ENCODE data around the gene RNF217.
"Not testable (repeated sequence)": the region's sequence is repeated elsewhere in the genome, so short reads cannot be mapped to it uniquely, and the experiment has no call there.

RNF217 gene

DNA sequence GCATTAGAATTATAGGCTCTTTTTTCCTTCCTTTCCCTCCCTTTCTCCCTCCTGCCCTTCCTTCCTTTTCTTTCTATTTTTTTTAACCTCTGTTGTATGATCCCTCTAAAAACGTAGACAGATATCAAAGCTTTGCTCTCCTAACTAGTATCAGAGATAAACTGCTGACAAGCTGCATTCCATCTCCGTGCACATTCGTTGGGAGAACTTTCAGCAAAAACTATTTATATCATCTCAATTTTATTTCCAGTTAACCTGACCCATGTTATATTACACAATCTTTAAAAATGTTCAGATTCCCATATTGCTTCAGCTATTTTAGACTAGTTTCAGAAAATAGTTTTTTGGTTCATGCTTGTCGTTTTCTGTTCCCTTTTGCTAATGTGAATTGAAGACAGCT lies 47.3 kb downstream of the RNF217 start:
- in situ Hi-C loops (cut with HindIII; ENCODE audit: low sequenced_read_pairs), result no loop called here

DNA sequence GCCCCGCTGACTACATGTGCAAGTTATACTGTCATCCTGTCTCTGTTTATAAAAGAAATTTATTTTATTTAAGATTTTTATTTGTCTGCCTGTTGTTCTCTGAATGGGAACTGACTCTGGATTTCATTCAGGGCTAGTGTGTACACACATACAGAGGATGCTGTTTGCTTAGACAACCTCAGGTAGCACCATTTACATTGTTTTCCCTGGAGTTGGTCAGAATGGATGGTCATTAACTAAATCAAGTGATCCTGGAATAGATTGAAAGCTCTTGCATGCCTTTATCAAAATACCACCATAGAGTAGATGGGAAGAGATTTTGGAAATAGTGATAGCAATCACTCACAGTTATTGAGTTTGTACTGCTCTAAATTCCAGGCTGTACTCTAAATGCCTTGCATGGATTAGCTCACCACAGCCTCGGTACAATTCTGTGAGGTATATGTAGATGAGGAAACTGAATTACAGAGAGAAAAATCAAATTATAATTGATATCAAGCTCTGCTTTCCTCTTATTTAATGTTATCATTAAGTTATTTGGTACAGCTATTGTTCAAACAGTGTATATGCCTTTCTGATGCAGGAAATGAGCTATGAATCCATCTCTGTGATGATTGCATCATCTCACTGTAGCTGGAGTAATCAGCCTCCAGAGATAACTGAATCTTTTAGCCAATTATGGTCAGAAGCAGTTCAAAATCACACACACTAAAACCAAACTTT lies 51.9 kb downstream of the RNF217 start:
- in situ Hi-C loops (cut with HindIII; ENCODE audit: low sequenced_read_pairs), result no loop called here

DNA sequence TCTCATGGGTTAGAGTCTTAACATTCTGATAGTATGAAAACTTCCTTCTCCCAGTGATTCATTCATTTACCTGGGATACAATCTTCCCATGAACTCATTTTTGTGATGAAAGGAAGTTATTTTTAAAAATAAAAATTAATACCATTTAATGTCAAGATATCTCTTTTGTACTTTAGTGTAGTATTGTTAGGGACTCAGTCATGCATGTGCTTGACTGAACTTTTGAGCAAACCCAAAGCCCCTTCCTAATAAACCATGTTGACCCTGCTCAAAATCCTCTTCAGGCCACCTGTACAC lies 52.4 kb downstream of the RNF217 start:
- in situ Hi-C loops (cut with HindIII; ENCODE audit: low sequenced_read_pairs), result no loop called here

DNA sequence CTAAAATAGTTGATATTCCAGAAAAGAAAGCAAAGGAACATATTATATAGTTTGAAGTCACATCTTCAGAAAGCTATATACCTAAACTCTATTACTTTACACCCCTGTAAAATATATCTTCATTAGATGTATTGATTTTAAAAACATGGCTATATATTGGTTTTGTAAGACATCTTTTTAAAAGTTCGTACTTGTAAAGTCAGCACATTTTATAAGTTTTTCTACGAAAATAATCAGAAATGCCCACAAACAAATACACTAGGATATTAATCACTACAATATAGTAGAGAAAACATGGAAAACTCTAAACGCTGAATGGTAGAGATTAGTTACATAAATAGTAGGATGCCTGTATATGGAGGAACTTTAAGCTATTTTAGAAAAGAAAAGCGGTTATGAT lies 52.9 kb downstream of the RNF217 start:
- in situ Hi-C loops (cut with HindIII; ENCODE audit: low sequenced_read_pairs), result no loop called here

DNA sequence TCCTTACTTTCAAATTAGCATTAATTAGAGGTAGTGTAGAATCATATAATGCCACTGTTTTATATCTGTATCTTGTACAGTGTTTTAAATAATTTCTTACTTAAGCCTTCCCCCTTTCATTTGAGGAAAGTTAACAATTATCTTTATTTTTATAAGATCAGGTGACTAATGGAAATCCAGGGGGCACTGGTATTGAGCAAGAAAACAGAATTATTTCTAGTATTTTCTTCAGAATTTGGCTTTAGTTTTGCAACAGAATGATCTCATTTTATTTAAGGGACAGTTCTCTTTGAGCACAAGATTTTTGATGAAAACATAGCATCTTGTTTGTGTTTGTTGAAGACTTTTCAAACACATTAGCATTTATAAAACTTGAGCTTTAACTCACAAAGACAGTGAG lies 55.9 kb downstream of the RNF217 start:
- in situ Hi-C loops (cut with HindIII; ENCODE audit: low sequenced_read_pairs), result no loop called here

DNA sequence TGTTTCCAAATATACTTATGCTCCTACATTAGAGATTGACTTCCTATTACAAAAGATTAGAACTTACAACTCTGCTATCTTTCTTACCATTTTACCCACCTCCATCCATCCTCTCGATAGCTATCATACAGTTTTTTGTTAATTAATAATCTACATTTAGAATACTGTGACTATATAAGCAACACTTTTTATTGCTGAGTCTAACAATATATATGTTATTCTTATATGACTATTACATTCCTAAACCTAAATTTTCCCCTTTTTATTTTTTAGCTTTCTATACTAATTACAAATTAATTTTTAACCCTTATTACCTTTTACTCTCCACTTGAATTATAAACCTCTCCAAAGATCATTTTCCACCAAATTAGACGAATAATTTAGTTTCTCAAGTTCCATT lies 57.0 kb downstream of the RNF217 start:
- in situ Hi-C loops (cut with HindIII; ENCODE audit: low sequenced_read_pairs), result no loop called here

DNA sequence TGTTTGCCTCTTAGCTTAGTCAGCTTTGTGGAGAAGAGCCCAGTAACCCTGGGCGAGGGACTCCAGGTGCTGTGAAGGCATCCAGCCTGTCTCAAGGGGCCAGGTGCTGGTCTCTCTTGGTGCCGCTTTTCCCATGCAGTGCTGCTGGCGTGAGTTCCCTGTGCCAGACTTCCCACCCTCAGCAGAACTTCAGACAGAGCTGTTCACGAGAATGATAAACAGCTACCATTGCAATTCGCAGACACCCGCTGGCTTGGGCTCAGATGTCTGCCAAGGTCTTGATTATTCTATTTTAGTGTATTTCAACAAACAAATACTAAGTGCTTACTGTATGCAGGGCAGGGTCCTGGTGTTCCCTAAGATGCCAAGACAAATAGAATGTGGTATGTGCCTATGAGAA lies 57.7 kb downstream of the RNF217 start:
- in situ Hi-C loops (cut with HindIII; ENCODE audit: low sequenced_read_pairs), result no loop called here

DNA sequence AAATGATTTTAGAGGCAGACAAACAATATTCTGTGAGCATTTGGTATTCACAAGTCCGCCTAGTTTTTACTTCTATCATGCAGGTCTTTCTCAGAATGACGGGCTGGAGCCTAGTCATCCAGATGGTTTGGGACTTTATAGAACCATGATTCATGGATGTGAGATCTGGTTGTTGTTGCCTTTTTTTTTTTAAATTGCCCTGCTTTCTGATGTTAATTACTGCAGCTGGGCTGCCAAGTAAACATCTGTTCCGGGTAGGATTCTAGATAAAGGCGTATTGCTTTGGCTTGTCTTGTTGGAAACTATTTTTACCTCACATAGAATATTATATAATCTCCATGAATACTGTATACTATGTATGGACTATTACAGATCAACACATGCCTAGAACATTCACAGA lies 58.1 kb downstream of the RNF217 start:
- in situ Hi-C loops (cut with HindIII; ENCODE audit: low sequenced_read_pairs), result no loop called here

DNA sequence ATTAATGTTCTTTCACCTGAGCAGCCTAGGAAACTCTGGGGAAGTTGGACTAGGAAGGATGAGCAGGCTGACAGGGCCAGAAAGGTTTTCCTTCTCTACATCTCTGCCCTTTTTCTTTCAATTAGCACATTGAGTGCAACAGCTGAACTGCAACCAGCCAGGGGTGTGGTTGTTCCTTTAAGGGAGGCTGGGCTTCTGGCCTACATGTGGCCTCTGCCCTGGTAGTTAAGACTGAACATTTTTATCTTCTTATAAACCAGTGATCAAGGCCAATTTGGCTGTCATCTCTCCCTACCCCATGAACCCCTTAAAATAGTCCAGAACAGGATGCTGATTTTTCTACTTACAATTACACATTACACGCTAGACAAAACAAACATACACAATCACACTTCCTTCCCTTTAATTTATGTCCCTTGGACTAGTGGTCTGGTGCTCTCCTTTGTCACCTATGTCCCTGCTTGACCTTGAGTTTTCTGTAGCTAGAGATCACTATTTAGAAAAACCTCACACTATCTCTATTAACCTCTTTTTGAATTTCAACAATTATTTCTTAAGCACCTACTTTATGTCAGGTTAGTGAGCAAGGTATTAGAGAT lies 60.3 kb downstream of the RNF217 start:
- in situ Hi-C loops (cut with HindIII; ENCODE audit: low sequenced_read_pairs), result no loop called here

DNA sequence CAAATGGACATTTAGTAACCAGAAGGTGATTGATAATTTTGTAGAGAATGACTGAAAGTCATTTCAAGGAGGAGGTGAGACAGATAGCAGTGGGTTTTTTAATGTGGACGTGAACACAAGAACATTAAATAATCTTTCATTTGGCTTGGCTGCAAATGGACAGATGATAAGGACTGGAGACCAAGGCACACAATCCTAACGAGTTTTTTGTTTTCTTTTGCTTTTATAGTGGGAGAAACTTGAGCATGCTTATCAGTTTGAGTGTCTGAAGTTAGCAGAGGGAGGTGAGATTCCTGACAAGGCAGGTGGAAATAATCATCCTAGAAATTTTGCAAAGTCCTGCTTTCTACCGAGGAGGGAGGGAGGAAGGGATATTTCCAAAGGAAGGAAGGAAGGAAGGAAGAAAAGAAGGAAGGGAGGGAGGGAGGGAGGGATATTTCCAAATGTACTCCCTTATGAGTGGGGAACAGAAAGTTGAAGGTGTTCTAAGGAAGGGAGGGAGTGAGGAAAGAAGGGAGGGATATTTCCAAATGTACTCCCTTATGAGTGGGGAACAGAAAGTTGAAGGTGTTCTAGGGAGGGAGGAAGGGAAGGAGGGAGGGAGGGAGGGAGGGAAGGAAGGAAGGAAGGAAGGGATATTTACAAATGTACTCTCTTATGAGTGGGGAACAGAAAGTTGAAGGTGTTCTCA lies 63.1 kb downstream of the RNF217 start:
- in situ Hi-C loops (cut with HindIII; ENCODE audit: low sequenced_read_pairs), result no loop called here

DNA sequence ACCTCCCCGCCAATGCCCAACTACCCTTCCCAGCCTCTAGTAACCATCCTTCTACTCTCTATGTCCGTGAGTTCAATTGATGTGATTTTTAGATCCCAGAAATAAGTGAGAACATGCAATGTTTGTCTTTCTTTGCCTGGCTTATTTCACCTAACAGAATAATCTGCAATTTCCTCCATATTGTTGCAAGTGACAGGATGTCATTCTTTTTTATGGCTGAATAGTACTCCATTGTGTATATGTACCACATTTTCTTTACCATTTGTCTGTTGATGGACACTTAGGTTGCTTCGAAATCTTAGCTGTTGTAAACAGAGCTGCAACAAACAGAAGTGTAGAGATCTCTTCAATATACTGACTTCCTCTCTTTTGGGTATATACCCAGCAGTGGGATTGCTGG lies 65.0 kb downstream of the RNF217 start:
- in situ Hi-C loops (cut with HindIII; ENCODE audit: low sequenced_read_pairs), result no loop called here

DNA sequence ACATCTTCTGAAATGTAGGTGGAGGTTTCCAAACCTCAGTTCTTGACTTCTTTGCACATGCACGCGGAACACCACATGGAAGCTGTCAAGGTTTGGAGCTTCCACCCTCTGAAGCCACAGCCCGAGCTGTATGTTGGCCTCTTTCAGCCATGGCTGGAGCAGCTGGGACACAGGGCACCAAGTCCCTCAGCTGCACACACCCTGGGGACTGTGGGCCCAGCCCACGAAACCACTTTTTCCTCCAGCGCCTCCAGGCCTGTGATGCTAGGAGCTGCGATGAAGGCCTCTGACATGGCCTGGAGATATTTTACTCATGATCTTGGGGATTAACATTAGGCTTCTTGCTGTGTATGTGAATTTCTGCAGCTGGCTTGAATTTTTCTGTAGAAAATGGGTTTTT lies 68.7 kb downstream of the RNF217 start:
- in situ Hi-C loops (cut with HindIII; ENCODE audit: low sequenced_read_pairs), result no loop called here

DNA sequence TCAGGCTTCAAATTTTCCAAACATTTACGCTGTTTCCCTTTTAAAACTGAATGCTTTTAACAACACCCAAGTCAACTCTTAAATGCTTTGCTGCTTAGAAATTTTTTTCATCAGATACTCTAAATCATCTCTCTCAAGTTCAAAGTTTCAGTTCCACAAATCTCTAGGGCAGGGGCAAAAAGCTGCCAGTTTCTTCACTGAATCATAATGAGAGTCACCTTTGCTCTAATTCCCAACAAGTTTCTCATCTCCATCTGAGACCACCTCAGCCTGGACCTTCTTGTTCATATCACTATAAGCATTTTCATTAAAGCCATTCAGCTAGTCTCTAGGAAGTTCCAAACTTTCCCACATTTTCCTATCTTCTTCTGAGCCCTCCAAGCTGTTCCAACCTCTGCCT lies 69.1 kb downstream of the RNF217 start:
- in situ Hi-C loops (cut with HindIII; ENCODE audit: low sequenced_read_pairs), result no loop called here

DNA sequence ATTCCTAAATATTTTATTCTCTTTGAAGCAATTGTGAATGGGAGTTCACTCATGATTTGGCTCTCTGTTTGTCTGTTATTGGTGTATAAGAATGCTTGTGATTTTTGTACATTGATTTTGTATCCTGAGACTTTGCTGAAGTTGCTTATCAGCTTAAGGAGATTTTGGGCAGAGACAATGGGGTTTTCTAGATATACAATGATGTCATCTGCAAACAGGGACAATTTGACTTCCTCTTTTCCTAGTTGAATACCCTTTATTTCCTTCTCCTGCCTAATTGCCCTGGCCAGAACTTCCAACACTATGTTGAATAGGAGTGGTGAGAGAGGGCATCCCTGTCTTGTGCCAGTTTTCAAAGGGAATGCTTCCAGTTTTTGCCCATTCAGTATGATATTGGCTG lies 72.7 kb downstream of the RNF217 start:
- in situ Hi-C loops (cut with HindIII; ENCODE audit: low sequenced_read_pairs), result not testable (repeated sequence)

DNA sequence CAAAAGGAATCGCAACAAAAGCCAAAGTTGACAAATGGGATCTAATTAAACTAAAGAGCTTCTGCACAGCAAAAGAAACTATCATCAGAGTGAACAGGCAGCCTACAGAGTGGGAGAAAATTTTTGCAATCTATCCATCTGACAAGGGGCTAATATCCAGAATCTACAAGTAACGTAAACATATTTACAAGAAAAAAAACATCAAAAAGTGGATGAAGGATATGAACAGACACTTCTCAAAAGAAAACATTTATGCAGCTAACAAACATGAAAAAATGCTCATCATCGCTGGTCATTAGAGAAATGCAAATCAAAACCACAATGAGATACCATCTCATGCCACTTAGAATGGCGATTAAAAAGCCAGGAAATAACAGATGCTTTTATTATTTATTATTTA lies 74.2 kb downstream of the RNF217 start:
- in situ Hi-C loops (cut with HindIII; ENCODE audit: low sequenced_read_pairs), result not testable (repeated sequence)

DNA sequence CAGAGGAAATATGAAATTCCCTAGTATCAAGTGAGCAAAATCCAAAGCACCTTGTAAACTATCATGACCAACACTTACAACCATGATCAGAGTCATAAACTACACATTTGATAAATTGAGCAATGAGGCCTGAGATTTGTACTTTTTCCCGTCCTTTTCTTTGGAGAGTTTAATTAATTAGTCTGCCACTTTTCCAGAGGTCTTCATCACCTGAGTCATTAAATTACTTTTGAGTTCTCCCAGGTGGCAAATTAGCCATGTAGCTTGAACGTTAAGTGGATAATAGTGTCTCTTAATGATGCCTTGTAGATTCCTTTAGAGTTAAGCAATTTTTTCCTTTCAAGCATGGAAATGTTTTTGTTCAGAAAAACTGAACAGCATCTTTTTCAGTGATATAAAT lies 75.6 kb downstream of the RNF217 start:
- in situ Hi-C loops (cut with HindIII; ENCODE audit: low sequenced_read_pairs), result no loop called here

DNA sequence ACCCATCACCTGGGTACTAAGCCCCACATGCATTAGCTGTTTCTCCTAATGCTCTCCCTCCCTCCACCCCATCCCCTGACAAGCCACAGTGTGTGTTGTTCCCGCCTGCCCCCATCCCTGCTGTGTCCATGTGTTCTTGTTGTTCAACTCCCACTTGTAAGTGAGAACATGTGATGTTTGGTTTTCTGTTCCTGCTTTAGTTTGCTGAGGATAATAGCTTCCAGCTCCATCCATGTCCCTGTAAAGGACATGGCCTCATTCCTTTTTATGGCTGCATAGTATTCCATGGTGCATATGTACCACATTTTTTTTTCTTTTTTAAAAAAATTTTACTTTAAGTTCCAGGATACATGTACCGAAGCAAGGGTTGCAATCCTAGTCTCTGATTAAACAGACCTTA lies 76.7 kb downstream of the RNF217 start:
- in situ Hi-C loops (cut with HindIII; ENCODE audit: low sequenced_read_pairs), result no loop called here

DNA sequence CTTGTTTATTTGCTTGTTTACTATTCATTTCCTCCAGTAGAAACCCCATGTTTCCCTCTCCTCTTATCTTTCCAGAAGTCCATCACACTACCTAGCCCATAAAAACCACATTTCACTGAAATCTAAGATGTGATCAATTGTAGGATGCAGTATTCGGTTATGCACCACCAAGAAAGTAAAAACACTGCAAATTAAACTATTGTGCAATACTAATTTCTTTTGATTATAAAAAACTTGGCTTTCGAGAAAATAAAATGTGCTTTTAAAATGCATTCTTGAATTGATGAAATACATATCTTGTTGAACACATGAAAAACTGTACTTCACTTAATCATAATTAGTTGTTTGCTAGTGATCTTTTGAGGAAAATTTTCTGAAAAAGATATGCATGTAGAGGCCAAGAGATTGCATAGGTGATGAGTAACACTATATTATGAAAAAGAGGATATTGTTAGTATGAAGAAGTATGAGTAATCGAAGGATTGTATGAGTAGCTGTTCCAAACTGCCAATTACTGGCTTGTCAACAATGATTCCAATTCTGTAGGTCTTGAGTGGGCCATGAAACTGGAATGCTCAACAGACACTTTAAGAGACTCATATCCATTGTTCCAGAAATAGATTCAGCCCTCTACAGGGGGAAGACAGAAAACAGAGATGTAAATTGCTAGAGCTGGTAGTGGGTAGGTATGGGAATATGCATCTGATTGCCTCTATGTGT lies 79.7 kb downstream of the RNF217 start:
- in situ Hi-C loops (cut with HindIII; ENCODE audit: low sequenced_read_pairs), result no loop called here

DNA sequence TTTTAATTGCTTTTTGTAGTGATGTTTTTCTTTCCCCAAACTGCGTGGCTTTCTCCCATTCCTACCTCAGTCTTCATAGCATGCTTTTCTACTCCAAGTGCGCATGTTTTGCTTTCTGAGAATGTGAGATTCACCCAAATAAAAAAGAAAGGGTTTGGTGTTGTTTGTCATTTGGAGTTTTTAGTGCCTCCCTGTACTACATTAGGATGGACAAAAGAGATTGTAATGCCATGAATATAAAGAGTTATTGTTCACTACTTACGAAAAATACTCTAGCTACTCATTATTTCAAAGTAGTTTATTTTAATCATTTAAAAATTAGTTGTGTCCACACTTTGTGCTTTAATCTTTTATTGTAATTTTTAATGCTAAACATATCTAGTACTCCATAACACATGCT lies 81.8 kb downstream of the RNF217 start:
- in situ Hi-C loops (cut with HindIII; ENCODE audit: low sequenced_read_pairs), result no loop called here

DNA sequence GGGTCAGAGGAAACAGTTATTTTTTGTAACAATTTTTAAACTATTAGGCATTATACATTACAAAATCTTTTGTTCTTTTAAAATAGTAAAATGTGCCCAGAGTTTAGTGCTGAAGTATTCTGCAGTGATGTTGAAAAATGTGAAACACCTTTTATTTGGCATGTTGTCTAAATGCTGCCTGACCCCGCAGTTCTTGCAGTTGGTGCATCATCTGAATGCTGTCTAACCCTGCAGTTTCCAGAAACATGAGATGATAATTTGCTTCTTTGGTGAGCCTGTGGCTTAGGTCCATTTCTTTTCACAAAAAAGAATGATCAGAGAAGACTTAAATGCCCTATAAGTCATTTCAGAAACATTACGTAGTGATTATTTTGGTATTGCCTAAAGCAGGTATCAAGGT lies 82.4 kb downstream of the RNF217 start:
- in situ Hi-C loops (cut with HindIII; ENCODE audit: low sequenced_read_pairs), result no loop called here

DNA sequence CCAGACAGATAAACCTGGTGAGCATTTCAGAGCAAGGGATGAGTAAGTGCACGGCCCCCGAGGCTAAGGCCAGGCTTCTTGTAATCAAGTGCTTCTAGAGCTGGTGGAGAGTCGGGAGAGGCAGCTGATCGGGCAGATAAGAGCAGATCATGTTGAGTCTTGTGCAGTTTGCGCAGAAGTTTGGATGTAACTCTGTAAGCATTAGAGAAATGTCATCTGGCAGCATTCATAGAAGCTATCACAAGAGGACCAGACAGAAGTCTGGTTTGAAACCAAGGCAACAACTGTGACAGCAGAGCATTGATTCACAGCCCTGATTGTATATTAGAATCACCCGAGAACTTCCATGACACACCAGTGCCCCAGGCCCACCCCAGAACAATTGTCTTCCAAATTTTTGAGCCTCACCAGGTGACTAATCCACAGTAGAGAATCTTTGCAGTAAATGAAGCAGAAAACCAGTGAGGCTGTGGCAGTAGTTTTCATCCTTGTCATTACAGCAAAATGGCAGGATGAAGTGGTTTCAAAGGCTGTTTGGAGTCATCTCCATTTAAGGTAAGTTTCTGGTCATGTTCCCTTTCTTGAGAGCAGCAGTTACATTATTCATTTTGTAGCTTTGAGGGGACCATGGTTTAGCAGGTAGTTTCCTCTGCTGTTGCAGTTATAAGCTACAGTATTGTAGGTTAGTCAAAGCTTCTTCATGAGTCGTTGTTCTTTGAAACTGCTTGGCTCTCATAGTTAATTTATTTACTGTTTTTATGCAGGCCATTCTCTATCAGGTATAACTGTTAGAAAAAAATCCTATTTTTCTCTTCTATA lies 84.1 kb downstream of the RNF217 start:
- in situ Hi-C loops (cut with HindIII; ENCODE audit: low sequenced_read_pairs), result no loop called here

Data from endothelial cell of hepatic sinusoid (primary cell).